HG02588 (cell line): ENCODE results near the gene ZFHX3.

Source experiments
- ATAC-seq: cut with Tn5 transposase; IDR thresholded peaks from one replicate; pipeline ENCODE4 v1.9.1; 2021; ENCODE audit warnings: mild to moderate bottlenecking, moderate library complexity; ENCODE audit not compliant: unreplicated experiment

ZFHX3 gene

GRCh38 chr16:72809446-72809845 lies 238.5 kb downstream of the ZFHX3 start:
- ATAC-seq = no peak

DNA sequence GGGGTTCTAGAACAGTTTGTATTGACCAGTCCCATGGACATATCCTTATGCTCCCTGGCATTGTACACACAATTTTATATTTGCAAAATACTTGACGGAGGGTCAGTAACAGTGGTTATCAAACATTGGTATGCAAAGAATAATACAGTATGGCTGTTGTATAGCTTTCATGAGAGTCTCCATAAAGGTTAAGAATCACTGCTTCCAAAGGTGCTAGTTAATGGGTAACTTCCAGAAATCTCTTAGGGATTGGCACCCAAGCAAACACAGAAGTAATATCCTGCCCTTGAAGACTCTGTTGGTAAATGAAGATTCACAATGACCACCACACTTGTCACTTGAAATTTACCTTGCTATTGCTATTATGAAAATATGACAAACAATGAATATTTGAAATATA lies 239.2 kb downstream of the ZFHX3 start:
- no peak for ATAC-seq

DNA sequence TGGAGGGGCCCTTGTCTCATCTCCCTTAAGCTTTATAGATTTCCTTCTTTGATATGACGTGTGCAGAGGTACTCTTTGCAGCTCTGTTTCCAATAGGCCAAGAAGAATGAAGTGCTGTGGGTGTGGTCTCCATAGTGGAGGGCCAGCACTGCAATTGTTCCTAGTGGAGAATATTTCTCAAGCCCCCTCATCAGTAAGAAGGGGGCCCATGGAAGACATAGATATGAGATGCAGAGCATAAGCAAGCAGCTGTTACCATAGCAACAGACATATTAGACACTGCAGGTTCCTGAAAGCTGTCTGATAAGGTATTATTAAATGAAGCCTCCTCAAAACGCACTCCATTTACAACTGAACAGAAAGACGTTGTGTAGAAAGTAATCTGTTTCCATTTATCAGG lies 240.7 kb downstream of the ZFHX3 start:
- no peak for ATAC-seq

DNA sequence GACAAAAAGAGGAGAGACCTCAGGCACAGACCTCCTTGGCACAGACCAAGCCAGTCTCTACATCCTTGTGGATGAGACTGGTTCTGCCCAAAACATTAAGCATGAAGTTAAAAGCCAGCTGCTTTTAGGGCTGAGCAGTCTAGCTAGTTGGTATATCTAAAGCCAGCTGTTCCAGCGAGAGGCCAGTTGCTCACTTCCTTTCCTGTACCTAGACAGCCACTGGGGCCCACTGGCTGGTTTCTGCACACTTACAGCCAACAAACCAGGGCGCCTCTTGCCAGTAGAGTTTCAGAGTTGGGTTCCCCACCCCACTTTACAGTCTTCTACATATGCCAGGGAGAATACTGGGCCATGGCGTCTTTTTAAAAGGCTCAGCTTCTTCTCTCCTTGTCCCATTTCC lies 242.4 kb downstream of the ZFHX3 start:
- no peak for ATAC-seq

DNA sequence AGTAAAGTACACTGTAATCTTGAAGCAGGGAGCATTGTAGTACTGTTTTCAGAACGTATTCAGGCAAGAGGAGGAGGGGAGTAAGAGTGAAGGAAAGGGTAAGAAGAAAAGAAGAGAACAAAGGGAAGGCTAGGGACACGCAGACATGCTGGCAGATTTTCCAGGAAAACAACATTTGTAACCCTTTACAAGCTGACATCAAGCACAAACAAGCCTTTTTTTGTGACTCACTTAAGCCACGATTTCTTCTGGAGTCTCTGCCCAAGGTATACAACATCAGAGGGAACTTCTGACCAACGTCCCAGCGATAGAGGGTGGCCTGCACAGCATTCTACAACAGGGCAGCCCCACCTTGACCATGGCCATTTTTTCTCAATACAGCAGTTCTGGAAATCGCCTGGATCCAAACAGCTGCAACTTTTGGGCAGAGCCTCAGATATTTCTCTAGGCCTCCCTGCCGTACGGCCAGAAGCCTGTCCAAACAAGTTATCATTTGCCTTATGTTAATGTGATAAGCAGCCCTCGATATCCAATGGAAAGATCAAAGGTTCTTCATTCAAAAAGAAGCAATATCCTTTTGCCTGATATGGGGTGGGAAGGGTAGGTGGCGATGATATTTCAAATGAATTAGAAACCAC lies 247.3 kb downstream of the ZFHX3 start:
- no peak for ATAC-seq

- no peak for ATAC-seq
Measured at GRCh38 chr16:72798264-72798663, 249.7 kb downstream of the ZFHX3 start.

DNA sequence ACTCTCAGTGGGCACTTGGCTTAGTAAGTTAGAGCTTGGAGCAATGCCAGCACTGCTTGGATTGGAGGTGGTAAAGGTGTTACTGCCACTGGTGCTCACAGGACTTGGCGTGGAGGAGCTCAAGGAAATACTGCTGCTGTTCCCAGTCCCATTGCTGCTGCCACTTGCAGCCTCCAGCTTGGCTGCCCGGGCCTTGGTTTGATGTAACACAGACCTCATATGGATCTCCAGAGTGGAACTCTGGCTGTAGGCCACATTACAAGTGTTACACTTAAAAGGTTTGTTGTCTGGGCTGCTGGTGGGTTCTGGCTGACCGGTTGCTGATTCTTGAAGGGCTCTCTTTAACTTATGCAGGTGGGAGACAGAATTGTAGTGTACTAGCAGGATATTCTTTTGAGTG lies 250.3 kb downstream of the ZFHX3 start:
- ATAC-seq = no peak

GRCh38 chr16:72796222-72796621 lies 251.7 kb downstream of the ZFHX3 start:
- no peak for ATAC-seq

GRCh38 chr16:72794986-72795385 lies 252.9 kb downstream of the ZFHX3 start:
- ATAC-seq = no peak

GRCh38 chr16:72794319-72794718 lies 253.6 kb downstream of the ZFHX3 start:
- ATAC-seq = no peak

- no peak for ATAC-seq
Measured at GRCh38 chr16:72793716-72794115, 254.2 kb downstream of the ZFHX3 start.

DNA sequence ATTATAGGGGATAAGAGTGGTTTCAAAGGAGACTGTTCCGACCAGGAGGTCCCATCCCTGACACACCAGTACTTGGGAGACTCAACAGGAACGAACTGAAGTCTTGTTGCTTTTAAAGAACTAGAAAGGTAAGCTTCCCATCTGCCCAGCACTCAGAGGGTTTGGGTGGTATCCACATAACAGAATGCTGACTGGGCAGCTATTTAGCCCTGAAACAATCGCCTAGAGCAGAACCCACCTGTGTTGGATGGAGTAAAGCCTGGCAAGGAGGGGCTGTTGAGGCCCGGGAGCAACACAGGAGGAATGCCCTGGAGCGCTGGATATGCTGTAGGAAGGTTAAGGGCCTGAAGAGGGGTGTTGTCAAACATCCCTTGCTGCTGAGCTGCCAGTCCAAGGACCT lies 254.9 kb downstream of the ZFHX3 start:
- ATAC-seq = no peak

DNA sequence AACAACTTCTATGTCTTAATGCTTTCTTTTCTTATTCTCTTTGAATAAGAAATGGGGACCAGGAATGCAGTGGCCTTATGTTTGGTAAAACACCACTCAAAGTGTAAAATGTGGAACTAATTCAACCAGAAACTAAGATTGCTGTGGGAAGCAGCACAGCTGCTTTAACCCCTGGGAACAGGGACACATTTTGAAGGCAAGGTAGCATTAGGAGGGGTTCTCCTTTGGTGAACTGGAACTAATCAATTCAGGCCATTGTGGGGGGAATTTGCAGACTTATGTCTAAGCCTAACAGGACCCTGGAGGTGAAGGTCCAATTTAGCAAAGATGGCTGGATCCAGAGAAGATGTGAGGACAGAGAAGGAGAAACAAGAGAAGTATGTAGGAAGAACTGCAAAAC lies 256.1 kb downstream of the ZFHX3 start:
- no peak for ATAC-seq

- ATAC-seq = no peak
Measured at GRCh38 chr16:72789921-72790320, 258.0 kb downstream of the ZFHX3 start.

DNA sequence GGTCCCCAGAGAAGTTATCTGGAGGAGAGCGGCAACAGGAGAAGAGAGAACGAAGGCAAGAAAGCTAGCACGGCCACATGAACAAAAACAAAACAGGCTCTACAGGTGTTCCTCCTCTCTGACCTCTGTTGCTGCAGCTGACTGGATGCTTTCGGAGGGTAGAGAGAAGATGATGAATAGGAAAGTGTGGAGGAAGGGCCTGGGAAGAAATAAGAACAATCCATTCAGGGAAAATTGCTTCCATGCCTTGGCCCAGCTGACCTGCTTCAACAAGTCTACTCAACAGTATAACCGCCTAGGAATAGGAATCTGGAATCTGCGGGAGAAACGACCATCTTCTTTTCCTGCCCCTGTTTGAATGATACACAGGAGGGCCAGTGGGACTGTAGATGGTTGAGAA lies 258.5 kb downstream of the ZFHX3 start:
- no peak for ATAC-seq

DNA sequence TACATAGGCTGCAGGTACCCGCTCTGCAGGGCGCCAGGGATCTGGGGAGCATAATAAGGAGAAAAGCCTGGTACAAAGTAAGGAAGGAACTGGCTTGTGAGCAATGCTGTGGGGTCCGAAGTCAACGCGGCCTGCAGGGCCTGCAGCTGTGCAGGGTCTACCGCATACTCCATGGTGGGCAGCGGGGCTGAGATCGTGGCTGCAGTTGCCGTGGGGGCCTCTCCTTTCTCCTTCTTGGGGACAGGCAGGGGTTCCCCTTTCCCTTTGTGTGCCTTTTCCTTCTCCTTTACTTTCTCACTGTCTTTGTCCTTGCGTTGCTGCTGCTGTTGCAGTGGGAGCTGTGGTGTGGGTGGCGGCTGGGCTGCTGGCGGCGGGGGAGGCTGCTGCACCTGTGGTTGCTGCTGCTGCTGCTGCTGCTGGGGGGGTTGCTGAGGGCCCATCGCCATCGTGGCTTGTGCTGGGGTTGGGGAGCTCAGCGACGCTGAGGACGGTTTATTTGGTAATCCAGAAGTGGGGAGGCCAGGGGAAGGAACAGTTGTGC lies 259.6 kb downstream of the ZFHX3 start:
- ATAC-seq = no peak

- ATAC-seq = peak; percentile 72
Measured at GRCh38 chr16:72787514-72788268, 260.2 kb downstream of the ZFHX3 start.

DNA sequence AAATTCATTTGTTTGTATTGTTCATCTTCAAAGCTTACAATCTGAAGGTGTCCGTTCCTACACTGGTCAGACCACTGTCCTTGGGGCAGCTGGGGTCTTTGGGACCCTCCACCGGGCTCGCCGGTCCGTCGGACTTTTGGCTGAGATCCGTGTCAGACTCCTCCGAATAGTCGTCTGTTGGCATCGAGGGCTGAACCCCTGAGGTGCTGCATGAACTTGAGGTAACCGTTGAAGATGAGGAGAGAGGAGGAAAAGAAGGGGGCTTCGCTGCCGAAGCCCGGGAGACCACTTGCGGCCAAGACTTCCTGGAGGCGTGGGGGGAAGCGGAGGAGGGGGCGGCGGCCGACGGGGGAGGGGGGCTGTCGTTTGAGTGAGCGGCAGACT lies 260.8 kb downstream of the ZFHX3 start:
- peak; percentile 14 for ATAC-seq

DNA sequence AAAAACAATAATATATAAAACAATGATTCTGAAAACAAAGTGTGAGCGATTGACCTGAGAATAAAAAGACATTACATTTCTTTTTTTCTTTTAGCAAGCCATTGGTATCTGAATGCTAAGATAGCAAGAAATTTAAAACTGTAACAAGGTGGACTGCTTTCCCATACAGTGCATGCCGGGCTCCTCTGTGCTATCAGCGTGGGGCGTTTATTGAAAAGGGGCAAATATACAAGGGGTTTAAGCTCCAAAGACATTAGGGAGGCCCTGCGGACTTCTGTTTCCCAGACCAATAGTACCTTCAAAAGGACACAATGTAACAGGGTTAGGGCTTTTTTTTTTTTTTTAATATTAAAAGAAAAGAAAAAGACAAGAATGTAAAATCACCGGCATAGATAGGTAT lies 261.3 kb downstream of the ZFHX3 start:
- no peak for ATAC-seq

- ATAC-seq = no peak
Measured at GRCh38 chr16:72785886-72786285, 262.0 kb downstream of the ZFHX3 start.

DNA sequence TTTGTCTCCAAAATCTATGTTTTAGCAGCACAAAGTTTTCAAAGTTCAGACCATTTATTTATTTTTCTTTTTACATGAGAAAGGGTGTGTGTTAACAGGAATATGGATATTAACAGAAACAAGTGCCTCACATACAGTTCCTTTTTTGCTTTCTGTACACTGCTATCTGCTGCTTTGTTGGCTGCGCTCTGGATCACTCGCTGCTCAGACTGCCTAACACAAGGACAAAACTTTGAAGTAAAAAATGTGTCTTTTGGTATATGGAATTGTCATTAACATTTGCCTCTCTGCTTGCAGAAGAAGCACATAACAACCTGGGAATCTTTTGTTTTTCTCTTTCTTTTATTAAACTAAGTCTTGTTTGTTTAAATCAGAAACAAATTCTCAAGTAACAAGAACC lies 262.8 kb downstream of the ZFHX3 start:
- ATAC-seq = no peak

GRCh38 chr16:72783716-72784318 lies 264.1 kb downstream of the ZFHX3 start:
- ATAC-seq = no peak
